Glutamatergic neuron (in vitro differentiated cells): ENCODE data around the gene KIF3A. TPM values are rescaled to one million over a fixed set of nuclear protein-coding genes. Genes with fewer than 3 reads are reported as not detected.
A peak's percentile ranks its signal among the peaks of the same experiment; 100 is the strongest.

Experiments
- DNase-seq: peaks from one replicate; pipeline ENCODE4 v3.0.0; 2022
- H3K27ac Mint-ChIP-seq: one replicate; pipeline ENCODE4 v1.8.0; 2020; ENCODE audit warnings: mild to moderate bottlenecking, mixed read lengths, inconsistent platforms; ENCODE audit not compliant: unreplicated experiment
- H3K27me3 Mint-ChIP-seq: one replicate; pipeline ENCODE4 v1.8.0; 2020; ENCODE audit warnings: mild to moderate bottlenecking, moderate library complexity, mixed read lengths, inconsistent platforms; ENCODE audit not compliant: unreplicated experiment
- H3K36me3 Mint-ChIP-seq: one replicate; pipeline ENCODE4 v1.8.0; 2020; ENCODE audit warnings: mild to moderate bottlenecking, mixed read lengths, inconsistent platforms; ENCODE audit not compliant: unreplicated experiment
- H3K4me1 Mint-ChIP-seq: one replicate; pipeline ENCODE4 v1.8.0; 2020; ENCODE audit warnings: mild to moderate bottlenecking, low read depth, mixed read lengths, inconsistent platforms; ENCODE audit not compliant: unreplicated experiment
- H3K4me3 Mint-ChIP-seq: one replicate; pipeline ENCODE4 v1.8.0; 2020; ENCODE audit warnings: mild to moderate bottlenecking, mixed read lengths, inconsistent platforms; ENCODE audit not compliant: unreplicated experiment
- H3K9me3 Mint-ChIP-seq: one replicate; pipeline ENCODE4 v1.8.0; 2020; ENCODE audit warnings: mild to moderate bottlenecking, moderate library complexity, mixed read lengths, inconsistent platforms; ENCODE audit not compliant: unreplicated experiment
- total RNA-seq: library from RNA; stranded (reverse); fragmentation: NEBNext Ultra II Directional; extraction: Animal tissue kit (Norgen Biotek cat#: 25700); gene quantifications from one replicate; pipeline ENCODE4 v1.2.1, GENCODE V29; 2021; ENCODE audit not compliant: unreplicated experiment
- TF ChIP-seq, protein P1 (sequence below): fragments of 200-600 bp; sonication (generic); IDR thresholded peaks from one replicate; pipeline ENCODE4 v1.5.0; 2021; ENCODE audit not compliant: partially characterized antibody, unreplicated experiment

KIF3A gene
- total RNA-seq, 1 donor from 2014 or later = 42.4 TPM

DNA sequence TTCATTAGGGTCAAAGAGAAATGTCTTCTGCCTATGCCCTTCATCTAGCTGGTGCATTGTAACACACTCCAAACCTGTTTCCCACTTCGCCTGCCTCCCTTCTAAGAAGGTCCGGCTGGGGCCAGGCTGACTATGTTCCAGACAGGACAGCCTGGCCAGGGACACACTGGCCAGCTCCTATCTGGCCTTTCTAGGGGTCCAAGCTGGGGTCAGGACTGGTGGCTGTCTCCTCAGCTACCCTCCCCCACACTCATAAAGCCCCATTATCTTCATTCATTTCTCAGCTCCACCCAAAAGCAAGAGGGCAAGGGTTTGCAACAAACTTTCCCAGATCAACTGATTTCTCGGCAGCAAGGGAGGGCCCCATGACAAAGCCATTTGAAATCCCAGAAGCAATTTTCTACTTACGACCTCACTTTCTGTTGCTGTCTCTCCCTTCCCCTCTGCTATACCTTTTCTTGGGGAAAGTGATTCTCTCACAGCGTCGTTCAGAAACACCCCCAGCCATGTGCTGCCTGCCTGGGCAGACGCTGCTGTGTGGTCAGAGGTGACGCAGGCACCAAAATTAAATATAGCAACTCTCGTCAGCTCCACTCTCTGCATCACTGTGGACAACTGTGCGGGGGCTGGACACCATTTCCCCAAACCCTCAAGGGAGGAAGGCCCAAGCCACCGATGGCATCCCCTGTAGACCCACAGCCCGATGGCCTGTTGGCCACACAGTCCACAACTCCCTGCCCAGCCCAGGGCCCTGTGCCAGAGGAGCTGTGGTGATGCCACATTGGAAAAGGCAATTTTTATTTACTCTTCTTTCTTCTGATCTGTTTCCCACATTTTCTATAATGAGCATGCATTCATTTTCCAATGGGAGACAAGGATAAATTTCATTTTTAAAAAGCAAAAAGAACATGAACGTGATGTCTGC, 73.3 kb downstream of the KIF3A start:
- H3K27ac Mint-ChIP-seq = no peak overlapping the region
- H3K4me1 Mint-ChIP-seq = peaks cover 16% of the 10 kb centered on the region
- no peaks in the 10 kb centered on the region for H3K36me3 Mint-ChIP-seq
- TF ChIP-seq, protein P1, sequence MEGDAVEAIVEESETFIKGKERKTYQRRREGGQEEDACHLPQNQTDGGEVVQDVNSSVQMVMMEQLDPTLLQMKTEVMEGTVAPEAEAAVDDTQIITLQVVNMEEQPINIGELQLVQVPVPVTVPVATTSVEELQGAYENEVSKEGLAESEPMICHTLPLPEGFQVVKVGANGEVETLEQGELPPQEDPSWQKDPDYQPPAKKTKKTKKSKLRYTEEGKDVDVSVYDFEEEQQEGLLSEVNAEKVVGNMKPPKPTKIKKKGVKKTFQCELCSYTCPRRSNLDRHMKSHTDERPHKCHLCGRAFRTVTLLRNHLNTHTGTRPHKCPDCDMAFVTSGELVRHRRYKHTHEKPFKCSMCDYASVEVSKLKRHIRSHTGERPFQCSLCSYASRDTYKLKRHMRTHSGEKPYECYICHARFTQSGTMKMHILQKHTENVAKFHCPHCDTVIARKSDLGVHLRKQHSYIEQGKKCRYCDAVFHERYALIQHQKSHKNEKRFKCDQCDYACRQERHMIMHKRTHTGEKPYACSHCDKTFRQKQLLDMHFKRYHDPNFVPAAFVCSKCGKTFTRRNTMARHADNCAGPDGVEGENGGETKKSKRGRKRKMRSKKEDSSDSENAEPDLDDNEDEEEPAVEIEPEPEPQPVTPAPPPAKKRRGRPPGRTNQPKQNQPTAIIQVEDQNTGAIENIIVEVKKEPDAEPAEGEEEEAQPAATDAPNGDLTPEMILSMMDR = no peak
- H3K4me3 Mint-ChIP-seq = peak overlapping the region; percentile 9
- H3K27me3 Mint-ChIP-seq = peaks cover 9% of the 10 kb centered on the region
- H3K9me3 Mint-ChIP-seq = peaks cover 7% of the 10 kb centered on the region
- no peak for DNase-seq

DNA sequence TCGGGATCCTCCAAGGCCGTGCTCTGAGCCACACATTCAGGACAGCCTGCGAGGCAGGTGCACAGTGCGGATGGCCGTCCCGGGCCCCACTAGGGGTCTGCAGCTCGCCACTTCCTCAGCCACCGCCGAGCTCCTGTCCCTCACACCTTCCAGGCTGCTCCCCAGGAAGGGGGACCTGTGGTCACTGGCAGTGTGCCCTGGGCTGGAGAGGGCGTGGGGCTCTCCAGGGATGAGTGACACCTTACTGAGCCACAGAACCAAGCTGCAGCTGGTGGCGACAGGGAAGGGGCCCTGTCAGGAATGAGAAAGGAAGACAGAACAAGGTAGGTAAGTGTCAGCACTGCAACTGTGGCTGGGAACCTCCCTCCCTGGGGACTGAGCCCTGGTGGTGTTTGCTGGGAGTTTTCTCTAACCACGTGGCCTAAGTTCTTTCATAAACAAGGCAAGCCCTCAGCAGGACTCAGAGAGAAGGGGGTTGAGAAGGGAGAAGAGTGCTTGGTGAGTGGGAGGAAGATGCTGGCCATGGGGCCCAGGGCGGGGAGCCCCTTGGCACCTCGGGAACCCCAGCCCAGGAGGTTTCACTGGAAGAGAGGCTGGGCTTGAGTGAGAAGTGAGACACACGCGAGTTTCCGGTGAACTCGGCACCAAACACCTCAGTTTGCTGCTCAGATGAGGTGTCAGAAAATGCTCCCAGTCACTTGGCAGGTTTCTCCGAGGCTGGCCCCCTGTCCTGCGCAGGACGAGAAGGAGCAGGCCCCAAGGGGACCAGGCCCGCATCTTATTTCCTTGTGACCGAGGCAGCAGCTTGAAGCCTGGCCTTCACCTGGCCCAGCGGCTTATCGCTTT, 74.2 kb downstream of the KIF3A start:
- no peak overlapping the region for H3K4me3 Mint-ChIP-seq
- peaks cover 7% of the 10 kb centered on the region for H3K27me3 Mint-ChIP-seq
- H3K27ac Mint-ChIP-seq = no peak overlapping the region
- DNase-seq = no peak
- H3K4me1 Mint-ChIP-seq = peaks cover 16% of the 10 kb centered on the region
- TF ChIP-seq, protein P1 = no peak
- peaks cover 3% of the 10 kb centered on the region for H3K9me3 Mint-ChIP-seq
- H3K36me3 Mint-ChIP-seq = no peaks in the 10 kb centered on the region

DNA sequence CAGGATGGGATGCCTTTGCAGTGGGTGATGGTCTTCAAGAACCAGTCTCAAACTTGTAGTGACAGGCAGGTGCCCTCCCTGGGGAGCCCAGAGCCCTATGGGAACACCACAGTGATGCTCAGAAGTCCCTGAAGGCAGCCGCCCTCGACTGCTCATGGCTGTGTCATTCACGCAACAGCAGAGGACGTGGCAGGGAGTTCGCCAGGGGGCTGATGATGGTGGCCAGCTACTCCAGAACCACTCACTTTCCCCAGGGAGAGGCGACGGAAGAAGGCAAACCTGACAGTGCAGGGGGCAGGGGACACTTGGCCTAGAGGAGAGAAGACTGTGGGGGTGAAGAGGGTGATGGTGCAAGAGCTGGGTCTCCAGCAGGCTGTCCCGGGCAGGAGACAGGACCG, 75.3 kb downstream of the KIF3A start:
- H3K36me3 Mint-ChIP-seq = no peaks in the 10 kb centered on the region
- H3K4me3 Mint-ChIP-seq = no peak overlapping the region
- TF ChIP-seq, protein P1 = no peak
- H3K27me3 Mint-ChIP-seq = peaks cover 9% of the 10 kb centered on the region
- no peak for DNase-seq
- H3K27ac Mint-ChIP-seq = no peak overlapping the region
- H3K9me3 Mint-ChIP-seq = peaks cover 5% of the 10 kb centered on the region
- H3K4me1 Mint-ChIP-seq = peaks cover 16% of the 10 kb centered on the region

DNA sequence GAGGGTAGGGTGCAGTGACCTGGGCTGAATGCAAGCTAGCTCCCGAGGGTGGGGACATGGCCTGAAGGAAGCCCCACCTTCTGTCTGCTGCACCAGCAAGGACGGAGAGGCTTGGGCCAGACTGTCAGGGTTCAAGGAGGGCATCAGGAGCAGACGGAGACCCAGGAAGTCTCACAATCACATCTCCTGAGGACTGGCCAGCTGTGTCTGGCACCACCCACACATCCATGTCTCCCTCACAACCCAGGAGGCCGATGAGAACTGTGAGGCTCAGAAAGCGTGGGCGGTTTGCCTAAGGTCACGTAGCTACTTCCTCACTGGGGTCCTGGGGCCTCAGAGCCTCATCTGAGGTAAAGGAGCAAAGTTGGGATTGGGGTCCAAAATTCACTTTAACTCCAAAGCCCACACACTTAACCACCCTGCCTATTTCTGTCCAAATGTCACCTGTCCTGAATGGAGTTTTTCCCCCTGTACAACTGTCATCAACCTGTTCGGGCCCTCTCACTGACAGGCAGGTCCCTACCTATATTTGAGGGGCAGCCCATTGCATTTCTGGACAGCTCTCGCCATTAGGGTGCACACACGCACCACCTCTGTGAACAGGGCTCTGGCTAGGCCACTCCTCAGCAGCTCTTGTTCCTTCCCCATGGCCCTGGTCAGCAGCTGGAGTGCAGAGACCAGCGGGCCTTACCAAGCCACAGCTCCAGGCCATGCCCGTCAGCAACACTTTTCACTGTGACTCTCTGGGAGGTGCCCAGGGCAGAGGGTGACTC, 75.9 kb downstream of the KIF3A start:
- TF ChIP-seq, protein P1 = no peak
- no peak overlapping the region for H3K27ac Mint-ChIP-seq
- no peak overlapping the region for H3K4me3 Mint-ChIP-seq
- peaks cover 16% of the 10 kb centered on the region for H3K4me1 Mint-ChIP-seq
- DNase-seq = no peak
- H3K36me3 Mint-ChIP-seq = no peaks in the 10 kb centered on the region
- peaks cover 5% of the 10 kb centered on the region for H3K9me3 Mint-ChIP-seq
- peaks cover 9% of the 10 kb centered on the region for H3K27me3 Mint-ChIP-seq
